Tibial nerve (tissue), 4 donors: ENCODE results near the gene CRISPLD2.

Source experiments
- EP300 ChIP-seq, 2 donors: sonication (generic); formaldehyde crosslinking; IDR thresholded peaks; one replicate each; pipeline ENCODE4 v1.6.1; 2017; ENCODE audit warnings: antibody characterized with exemption in 2 of 2, mild to moderate bottlenecking in 1 of 2
- POLR2A ChIP-seq, 2 donors: fragments of 450-650 bp; IDR thresholded peaks; one replicate each; pipeline ENCODE4 v1.6.1; 2017; ENCODE audit warnings: antibody characterized with exemption in 2 of 2, mild to moderate bottlenecking in 2 of 2, moderate library complexity in 2 of 2
- TF ChIP-seq, protein P1 (sequence below), 5 experiments: fragments of 200-600 bp in 3 of 5; fragments of 450-650 bp in 2 of 5; sonication (generic) in 3 of 5; IDR thresholded peaks; one replicate each; pipeline ENCODE4 v1.5.1; 2016 to 2019; ENCODE audit warnings: antibody characterized with exemption in 5 of 5, mild to moderate bottlenecking in 3 of 5, moderate library complexity in 2 of 5

DNA sequence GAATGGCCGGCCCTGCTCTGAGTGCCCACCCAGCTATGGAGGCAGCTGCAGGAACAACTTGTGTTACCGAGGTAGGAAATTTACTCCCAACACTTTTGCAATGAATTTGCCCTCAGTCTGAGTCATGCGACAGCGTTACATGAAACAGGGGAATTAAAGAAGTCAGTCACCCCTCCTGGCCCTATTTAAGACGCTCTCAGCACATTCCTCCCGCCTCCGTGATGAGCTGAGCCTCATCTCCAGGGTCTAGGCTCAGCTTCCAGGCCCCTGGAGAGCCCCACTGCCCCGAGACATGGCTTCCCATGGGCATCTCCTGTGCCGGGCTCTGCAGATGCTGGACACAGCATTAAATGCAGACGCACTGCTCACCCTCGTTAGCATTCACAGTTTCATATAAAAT, 35.0 kb downstream of the CRISPLD2 start:
- TF ChIP-seq, protein P1, sequence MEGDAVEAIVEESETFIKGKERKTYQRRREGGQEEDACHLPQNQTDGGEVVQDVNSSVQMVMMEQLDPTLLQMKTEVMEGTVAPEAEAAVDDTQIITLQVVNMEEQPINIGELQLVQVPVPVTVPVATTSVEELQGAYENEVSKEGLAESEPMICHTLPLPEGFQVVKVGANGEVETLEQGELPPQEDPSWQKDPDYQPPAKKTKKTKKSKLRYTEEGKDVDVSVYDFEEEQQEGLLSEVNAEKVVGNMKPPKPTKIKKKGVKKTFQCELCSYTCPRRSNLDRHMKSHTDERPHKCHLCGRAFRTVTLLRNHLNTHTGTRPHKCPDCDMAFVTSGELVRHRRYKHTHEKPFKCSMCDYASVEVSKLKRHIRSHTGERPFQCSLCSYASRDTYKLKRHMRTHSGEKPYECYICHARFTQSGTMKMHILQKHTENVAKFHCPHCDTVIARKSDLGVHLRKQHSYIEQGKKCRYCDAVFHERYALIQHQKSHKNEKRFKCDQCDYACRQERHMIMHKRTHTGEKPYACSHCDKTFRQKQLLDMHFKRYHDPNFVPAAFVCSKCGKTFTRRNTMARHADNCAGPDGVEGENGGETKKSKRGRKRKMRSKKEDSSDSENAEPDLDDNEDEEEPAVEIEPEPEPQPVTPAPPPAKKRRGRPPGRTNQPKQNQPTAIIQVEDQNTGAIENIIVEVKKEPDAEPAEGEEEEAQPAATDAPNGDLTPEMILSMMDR (IDR thresholded peaks at IDR 0.05): no peak
- no peak for TF ChIP-seq EP300 (IDR thresholded peaks at IDR 0.05)
- TF ChIP-seq POLR2A (IDR thresholded peaks at IDR 0.05): no peak
